Chondrocyte (in vitro differentiated cells): ENCODE measurements around the gene TMEM132C. TPM values are rescaled to one million over a fixed set of nuclear protein-coding genes. Genes with fewer than 3 reads are reported as not detected.

ENCODE experiments used
- DNase-seq: peaks from one replicate; pipeline ENCODE4 v3.0.0; 2021; ENCODE audit warnings: mixed read lengths, low spot score
- H3K27ac Mint-ChIP-seq: one replicate; pipeline ENCODE4 v1.8.0; 2021; ENCODE audit warnings: mild to moderate bottlenecking, moderate library complexity, mixed read lengths; ENCODE audit not compliant: unreplicated experiment
- H3K27me3 Mint-ChIP-seq: 2 replicates; pipeline ENCODE4 v1.8.0; 2021; ENCODE audit warnings: low read depth, mixed read lengths
- H3K36me3 Mint-ChIP-seq: 2 replicates; pipeline ENCODE4 v1.8.0; 2021; ENCODE audit warnings: low read depth, mixed read lengths
- H3K4me1 Mint-ChIP-seq: 2 replicates; pipeline ENCODE4 v1.8.0; 2021; ENCODE audit warnings: low read depth, mild to moderate bottlenecking, mixed read lengths
- H3K4me3 Mint-ChIP-seq: one replicate; pipeline ENCODE4 v1.8.0; 2021; ENCODE audit warnings: mild to moderate bottlenecking, moderate library complexity, mixed read lengths; ENCODE audit not compliant: unreplicated experiment
- H3K9me3 Mint-ChIP-seq: 2 replicates; pipeline ENCODE4 v1.8.0; 2021; ENCODE audit warnings: low read depth, mixed read lengths
- total RNA-seq: library from RNA; stranded (reverse); gene quantifications from 3 replicates; pipeline ENCODE4 v1.2.1, GENCODE V29; 2021
- TF ChIP-seq, protein P1 (sequence below): fragments of 200-600 bp; sonication (generic); IDR thresholded peaks from 2 replicates; pipeline ENCODE4 v1.5.0; 2021; ENCODE audit warnings: antibody characterized with exemption, mild to moderate bottlenecking, moderate library complexity

Gene TMEM132C
- total RNA-seq, 1 donor from 2014 or later = not detected

DNA sequence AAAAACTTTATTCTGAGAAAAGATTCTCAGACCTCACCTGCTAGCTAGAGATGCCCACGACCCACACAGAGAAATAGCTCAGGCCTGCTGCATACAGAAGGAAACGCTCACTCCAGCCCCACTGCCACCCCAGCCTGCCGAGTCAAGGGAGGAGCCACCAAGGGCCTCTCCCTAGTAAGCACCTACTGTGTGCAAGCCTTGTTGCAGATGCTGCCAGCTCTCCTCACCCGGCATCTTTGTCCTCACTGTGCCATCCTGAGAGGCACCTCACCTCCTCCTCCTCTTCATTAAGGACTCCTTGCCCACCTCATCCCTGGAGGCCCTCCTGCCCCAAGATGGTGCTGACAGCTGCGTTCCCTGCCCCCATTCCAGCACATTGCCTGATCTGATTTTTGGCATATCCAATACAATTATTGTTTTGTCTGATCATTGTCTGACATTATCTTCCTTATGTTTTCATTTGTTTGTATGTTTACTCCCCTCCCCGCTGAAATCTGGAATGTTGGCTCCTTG is 359.9 kb downstream of the TMEM132C start:
- Mint-ChIP-seq H3K4me1 (no peaks in the 10 kb centered on the region), H3K4me3 (no peak overlapping the region), H3K27me3 (no peaks in the 10 kb centered on the region), H3K36me3 (no peaks in the 10 kb centered on the region), H3K9me3 (peaks cover 12% of the 10 kb centered on the region), H3K27ac (no peak overlapping the region)
- TF ChIP-seq, protein P1, sequence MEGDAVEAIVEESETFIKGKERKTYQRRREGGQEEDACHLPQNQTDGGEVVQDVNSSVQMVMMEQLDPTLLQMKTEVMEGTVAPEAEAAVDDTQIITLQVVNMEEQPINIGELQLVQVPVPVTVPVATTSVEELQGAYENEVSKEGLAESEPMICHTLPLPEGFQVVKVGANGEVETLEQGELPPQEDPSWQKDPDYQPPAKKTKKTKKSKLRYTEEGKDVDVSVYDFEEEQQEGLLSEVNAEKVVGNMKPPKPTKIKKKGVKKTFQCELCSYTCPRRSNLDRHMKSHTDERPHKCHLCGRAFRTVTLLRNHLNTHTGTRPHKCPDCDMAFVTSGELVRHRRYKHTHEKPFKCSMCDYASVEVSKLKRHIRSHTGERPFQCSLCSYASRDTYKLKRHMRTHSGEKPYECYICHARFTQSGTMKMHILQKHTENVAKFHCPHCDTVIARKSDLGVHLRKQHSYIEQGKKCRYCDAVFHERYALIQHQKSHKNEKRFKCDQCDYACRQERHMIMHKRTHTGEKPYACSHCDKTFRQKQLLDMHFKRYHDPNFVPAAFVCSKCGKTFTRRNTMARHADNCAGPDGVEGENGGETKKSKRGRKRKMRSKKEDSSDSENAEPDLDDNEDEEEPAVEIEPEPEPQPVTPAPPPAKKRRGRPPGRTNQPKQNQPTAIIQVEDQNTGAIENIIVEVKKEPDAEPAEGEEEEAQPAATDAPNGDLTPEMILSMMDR = no peak
- DNase-seq = no peak

GRCh38 chr12:128627659-128628058 is 360.7 kb downstream of the TMEM132C start:
- no peaks in the 10 kb centered on the region for H3K4me1 Mint-ChIP-seq

DNA sequence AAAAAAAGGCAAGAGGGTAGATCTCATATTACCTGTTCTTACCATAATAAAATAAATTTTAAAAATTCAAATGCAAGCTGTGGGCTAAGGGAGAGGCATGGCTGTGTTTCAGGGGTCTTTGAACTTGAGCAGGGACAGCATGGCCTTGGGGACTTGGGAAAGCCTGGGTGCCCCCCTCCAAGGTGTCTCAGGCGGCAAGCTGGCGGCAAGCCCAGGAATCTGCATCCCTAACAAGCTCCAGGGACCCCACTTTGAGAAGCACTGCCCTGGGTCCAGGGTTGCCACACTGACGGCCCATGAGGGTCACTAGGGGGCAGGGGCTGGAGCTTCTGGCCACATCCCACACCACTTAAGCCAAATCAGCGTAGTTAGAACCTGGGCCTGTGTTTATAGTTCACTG is 363.0 kb downstream of the TMEM132C start:
- no peaks in the 10 kb centered on the region for H3K27me3 Mint-ChIP-seq
- no peaks in the 10 kb centered on the region for H3K4me1 Mint-ChIP-seq
- DNase-seq = no peak
- H3K9me3 Mint-ChIP-seq = peaks cover 23% of the 10 kb centered on the region
- no peaks in the 10 kb centered on the region for H3K36me3 Mint-ChIP-seq
- H3K27ac Mint-ChIP-seq = no peak overlapping the region
- TF ChIP-seq, protein P1 = no peak
- no peak overlapping the region for H3K4me3 Mint-ChIP-seq

More at GRCh38 chr12:128627659-128628058, 360.7 kb downstream of the TMEM132C start:
- H3K4me3 Mint-ChIP-seq = no peak overlapping the region
- no peak for DNase-seq
- no peaks in the 10 kb centered on the region for H3K27me3 Mint-ChIP-seq
- H3K9me3 Mint-ChIP-seq = peaks cover 15% of the 10 kb centered on the region
- TF ChIP-seq, protein P1 = no peak
- H3K36me3 Mint-ChIP-seq = no peaks in the 10 kb centered on the region
- H3K27ac Mint-ChIP-seq = no peak overlapping the region

GRCh38 chr12:128637642-128638606 is 371.0 kb downstream of the TMEM132C start:
- H3K4me3 Mint-ChIP-seq = no peak overlapping the region
- H3K27me3 Mint-ChIP-seq = no peaks in the 10 kb centered on the region
- peaks cover 19% of the 10 kb centered on the region for H3K9me3 Mint-ChIP-seq
- H3K4me1 Mint-ChIP-seq = no peaks in the 10 kb centered on the region
- DNase-seq = no peak
- TF ChIP-seq, protein P1 = no peak
- H3K36me3 Mint-ChIP-seq = no peaks in the 10 kb centered on the region
- no peak overlapping the region for H3K27ac Mint-ChIP-seq

GRCh38 chr12:128639089-128639488 is 372.1 kb downstream of the TMEM132C start:
- Mint-ChIP-seq H3K27me3 (no peaks in the 10 kb centered on the region), H3K4me1 (no peaks in the 10 kb centered on the region), H3K4me3 (no peak overlapping the region), H3K36me3 (no peaks in the 10 kb centered on the region), H3K9me3 (peaks cover 13% of the 10 kb centered on the region), H3K27ac (no peak overlapping the region)
- no peak for DNase-seq
- TF ChIP-seq, protein P1 = no peak
